Endothelial cell of umbilical vein (primary cell): ENCODE data around the gene CLVS2. TPM values are rescaled to one million over a fixed set of nuclear protein-coding genes. Genes with fewer than 3 reads are reported as not detected.

Experiments used
- BruUV-seq: library from RNA; stranded (reverse); fragments of 400-500 nt; replicated peaks from 2 replicates; lab custom pipeline; 2021; lab: Mats Ljungman, UMichigan
- CTCF ChIA-PET: fragments of 300-600, 350-600 bp; sonication (Branson Sonifier 250); formaldehyde crosslinking; loops from one replicate; lab custom pipeline; 2021; ENCODE audit warnings: antibody characterized with exemption, inconsistent platforms; lab: Charles Lee
- POLR2A ChIA-PET: fragments of 300-600, 350-600 bp; sonication (Branson Sonifier 250); formaldehyde crosslinking; loops from one replicate; lab custom pipeline; 2021; ENCODE audit warnings: antibody characterized with exemption, inconsistent platforms; lab: Charles Lee
- DNase-seq: peaks from one replicate; pipeline ENCODE4 v3.0.0-alpha.2; 2011; ENCODE audit warnings: low read depth, low spot score
- FAIRE-seq: peaks from 2 replicates; lab custom pipeline; 2011; peaks lifted over from hg19 to GRCh38; lab: Jason Lieb, UNC
- H2AFZ ChIP-seq: 2 replicates; pipeline ENCODE4 v1.6.0; 2012; ENCODE audit warnings: low read depth, low read length, control low read depth, inconsistent platforms
- H3K27ac ChIP-seq: 2 replicates; pipeline ENCODE4 v1.5.1; 2011; ENCODE audit warnings: low read depth, mild to moderate bottlenecking, control low read depth, low read length, moderate library complexity; ENCODE audit not compliant: insufficient read depth
- H3K27me3 ChIP-seq, 2 experiments: 2 replicates each; pipeline versions ENCODE4 v1.6.0 to v1.6.1; 2011; ENCODE audit warnings: low read length in 2 of 2, mixed read lengths in 1 of 2; ENCODE audit not compliant: control insufficient read depth in 2 of 2, insufficient read depth in 2 of 2
- H3K36me3 ChIP-seq, 2 experiments: 2 replicates in 1 of 2; 3 replicates in 1 of 2; pipeline ENCODE4 v1.5.1; 2011; ENCODE audit warnings: low read length in 2 of 2, mild to moderate bottlenecking in 1 of 2, moderate library complexity in 1 of 2; ENCODE audit not compliant: control insufficient read depth in 2 of 2, insufficient read depth in 2 of 2; ENCODE audit errors: extremely low read depth in 1 of 2
- H3K4me1 ChIP-seq: 3 replicates; pipeline ENCODE4 v1.5.1; 2011; ENCODE audit warnings: mild to moderate bottlenecking, low read length; ENCODE audit not compliant: control insufficient read depth, insufficient read depth; ENCODE audit errors: extremely low read depth
- H3K4me2 ChIP-seq: 2 replicates; pipeline ENCODE4 v1.6.1; 2011; ENCODE audit warnings: low read length, control low read depth, mixed read lengths; ENCODE audit not compliant: insufficient read depth
- H3K4me3 ChIP-seq, 3 experiments: fragments of 200-600 bp in 1 of 3; sonication (generic), shearing (Covaris generic) in 1 of 3; replicated peaks in 1 of 3; 2 replicates each; pipeline ENCODE4 v1.5.1; 2011 to 2016; ENCODE audit warnings: control low read depth in 3 of 3, low read length in 3 of 3, mild to moderate bottlenecking in 2 of 3, inconsistent platforms in 1 of 3, low read depth in 1 of 3, moderate library complexity in 1 of 3; ENCODE audit not compliant: insufficient read depth in 1 of 3
- H3K79me2 ChIP-seq: 2 replicates; pipeline ENCODE4 v1.6.0; 2012; ENCODE audit warnings: low read length, inconsistent platforms; ENCODE audit not compliant: control insufficient read depth, insufficient read depth
- H3K9ac ChIP-seq: replicated peaks from 2 replicates; pipeline ENCODE3; 2011; ENCODE audit warnings: low read length, control low read depth; ENCODE audit not compliant: insufficient read depth; ENCODE audit errors: extremely low read depth
- H3K9me1 ChIP-seq: replicated peaks from 3 replicates; pipeline ENCODE4 v1.6.0; 2011; ENCODE audit warnings: mild to moderate bottlenecking, low read length; ENCODE audit not compliant: control insufficient read depth, insufficient read depth; ENCODE audit errors: extremely low read depth
- H3K9me3 ChIP-seq: replicated peaks from 2 replicates; pipeline ENCODE4 v1.5.1; 2012; ENCODE audit warnings: low read length, inconsistent platforms; ENCODE audit not compliant: control insufficient read depth, insufficient read depth
- H4K20me1 ChIP-seq: replicated peaks from 2 replicates; pipeline ENCODE3; 2011; ENCODE audit warnings: mild to moderate bottlenecking, low read length; ENCODE audit not compliant: control insufficient read depth, insufficient read depth; ENCODE audit errors: extremely low read depth
- EZH2 ChIP-seq: IDR thresholded peaks from 2 replicates; pipeline ENCODE4 v1.6.1; 2012; ENCODE audit warnings: borderline replicate concordance, low read depth, mild to moderate bottlenecking, moderate library complexity, low read length, inconsistent platforms; ENCODE audit not compliant: severe bottlenecking
- FOS ChIP-seq: IDR thresholded peaks from 2 replicates; pipeline ENCODE4 v1.6.1; 2011; ENCODE audit warnings: mild to moderate bottlenecking, low read length, moderate library complexity, borderline replicate concordance; ENCODE audit not compliant: insufficient read depth
- GATA2 ChIP-seq: IDR thresholded peaks from 2 replicates; pipeline ENCODE4 v1.7.0; 2011; ENCODE audit warnings: low read depth, mild to moderate bottlenecking, moderate library complexity, mixed read lengths, low read length; ENCODE audit not compliant: insufficient read length, insufficient read depth
- JUN ChIP-seq: IDR thresholded peaks from 2 replicates; pipeline ENCODE4 v1.6.1; 2011; ENCODE audit warnings: borderline replicate concordance, low read depth; ENCODE audit not compliant: insufficient read length, insufficient read depth
- MYC ChIP-seq: IDR thresholded peaks from one replicate; pipeline ENCODE4 v1.6.1; 2011; ENCODE audit warnings: mild to moderate bottlenecking, low read depth, low read length
- POLR2A ChIP-seq: IDR thresholded peaks from 2 replicates; pipeline ENCODE4 v1.6.1; 2012; ENCODE audit warnings: low read depth, mild to moderate bottlenecking, control low read depth, low read length
- POLR2AphosphoS5 ChIP-seq: IDR thresholded peaks from 2 replicates; pipeline ENCODE4 v1.6.1; 2012; ENCODE audit warnings: low read depth, mild to moderate bottlenecking, control low read depth, low read length, moderate library complexity; ENCODE audit not compliant: insufficient read depth
- dilution Hi-C: fragments of 300-500 bp; cut with MboI; formaldehyde crosslinking; loops from one replicate; pipeline ENCODE4 v1.15.0; 2019; ENCODE audit warnings: low sequenced_read_pairs; ENCODE audit not compliant: extremely low pct_ligation_motif_present
- intact Hi-C: fragments of 100-400 bp; cut with micrococcal nuclease; formaldehyde crosslinking; loops from one replicate; pipeline ENCODE4 v1.10.0; 2022
- polyA plus RNA-seq, 4 experiments: library from polyadenylated mRNA; depleted of rRNA in 3 of 4; stranded (reverse) in 3 of 4; unstranded in 1 of 4; fragments of >200 nt; gene quantifications; 2 replicates each; pipeline versions ENCODE4 v1.2.1 to v1.2.3, GENCODE V29; 2011 to 2012; ENCODE audit warnings: missing spikeins in 1 of 4
- total RNA-seq: library from RNA; stranded (reverse); gene quantifications from 2 replicates; pipeline ENCODE4 v1.2.3, GENCODE V29; 2021
- TF ChIP-seq, protein P1 (sequence below), 2 donors: IDR thresholded peaks; 1 replicate in 1 of 2; 2 replicates in 1 of 2; pipeline ENCODE4 v1.5.1; 2011; ENCODE audit warnings: low read length in 2 of 2, mild to moderate bottlenecking in 2 of 2, moderate library complexity in 2 of 2, control low read depth in 1 of 2, inconsistent platforms in 1 of 2, low read depth in 1 of 2; ENCODE audit not compliant: insufficient read depth in 1 of 2; ENCODE audit errors: extremely low read depth in 1 of 2
- TF ChIP-seq, protein P2 (sequence below): IDR thresholded peaks from 2 replicates; pipeline ENCODE4 v1.6.1; 2011; ENCODE audit not compliant: insufficient read depth, insufficient read length

CLVS2 gene
- total and polyA plus RNA-seq, 2 donors (not counting 3 experiments of a cell fraction or from before 2014, with no cell fraction given) = not detected

- H3K9ac ChIP-seq = no peak overlapping the region
- ChIA-PET POLR2A (no interaction called here), CTCF (interaction anchor here (1.6 kb wide), 1 partner anchor 14 kb away, joined by 3 read pairs; no protein-coding TSS in a partner anchor)
- BruUV-seq = no TSS peak
- H3K4me1 ChIP-seq = no peaks in the 10 kb centered on the region
- H2AFZ ChIP-seq = no peak overlapping the region
- no peaks in the 10 kb centered on the region for H3K79me2 ChIP-seq
- no peaks in the 10 kb centered on the region for H3K9me3 ChIP-seq
- dilution Hi-C loops = no loop called here
- peaks cover 4 to 26% of the 10 kb centered on the region in 2 experiments for H3K27me3 ChIP-seq
- DNase-seq = no peak
- no peaks in the 10 kb centered on the region for H3K36me3 ChIP-seq
- H3K9me1 ChIP-seq = no peaks in the 10 kb centered on the region
- no peaks in the 10 kb centered on the region for H4K20me1 ChIP-seq
- intact Hi-C loops = no loop called here
- FAIRE-seq = no peak
- no peak overlapping the region for H3K4me3 ChIP-seq
- TF ChIP-seq MYC = no peak
- no peak for TF ChIP-seq JUN
- no peak overlapping the region for H3K27ac ChIP-seq
- H3K4me2 ChIP-seq = no peak overlapping the region
These were observed 4.3 kb downstream of the CLVS2 start for GRCh38 chr6:123000244-123000770.

GRCh38 chr6:123001540-123001939, 5.5 kb downstream of the CLVS2 start:
- H3K27me3 ChIP-seq = peaks cover 2 to 14% of the 10 kb centered on the region in 2 experiments
- no peaks in the 10 kb centered on the region for H4K20me1 ChIP-seq
- no peaks in the 10 kb centered on the region for H3K9me1 ChIP-seq
- no peaks in the 10 kb centered on the region for H3K36me3 ChIP-seq
- no peaks in the 10 kb centered on the region for H3K79me2 ChIP-seq
- H2AFZ ChIP-seq = no peak overlapping the region
- dilution Hi-C loops (no loop called here), intact Hi-C loops (no loop called here)
- ChIA-PET POLR2A (no interaction called here), CTCF (no interaction called here)
- no peak overlapping the region for H3K4me3 ChIP-seq
- H3K4me2 ChIP-seq = no peak overlapping the region
- no peak overlapping the region for H3K9ac ChIP-seq
- no TSS peak for BruUV-seq
- no peak for DNase-seq
- H3K4me1 ChIP-seq = no peaks in the 10 kb centered on the region
- TF ChIP-seq EZH2 (no peak), POLR2A (no peak), FOS (no peak), MYC (no peak), POLR2AphosphoS5 (no peak), GATA2 (no peak), JUN (no peak)
- TF ChIP-seq, protein P1, sequence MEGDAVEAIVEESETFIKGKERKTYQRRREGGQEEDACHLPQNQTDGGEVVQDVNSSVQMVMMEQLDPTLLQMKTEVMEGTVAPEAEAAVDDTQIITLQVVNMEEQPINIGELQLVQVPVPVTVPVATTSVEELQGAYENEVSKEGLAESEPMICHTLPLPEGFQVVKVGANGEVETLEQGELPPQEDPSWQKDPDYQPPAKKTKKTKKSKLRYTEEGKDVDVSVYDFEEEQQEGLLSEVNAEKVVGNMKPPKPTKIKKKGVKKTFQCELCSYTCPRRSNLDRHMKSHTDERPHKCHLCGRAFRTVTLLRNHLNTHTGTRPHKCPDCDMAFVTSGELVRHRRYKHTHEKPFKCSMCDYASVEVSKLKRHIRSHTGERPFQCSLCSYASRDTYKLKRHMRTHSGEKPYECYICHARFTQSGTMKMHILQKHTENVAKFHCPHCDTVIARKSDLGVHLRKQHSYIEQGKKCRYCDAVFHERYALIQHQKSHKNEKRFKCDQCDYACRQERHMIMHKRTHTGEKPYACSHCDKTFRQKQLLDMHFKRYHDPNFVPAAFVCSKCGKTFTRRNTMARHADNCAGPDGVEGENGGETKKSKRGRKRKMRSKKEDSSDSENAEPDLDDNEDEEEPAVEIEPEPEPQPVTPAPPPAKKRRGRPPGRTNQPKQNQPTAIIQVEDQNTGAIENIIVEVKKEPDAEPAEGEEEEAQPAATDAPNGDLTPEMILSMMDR (IDR thresholded peaks at IDR 0.05; ENCODE audit: extremely low read depth in 1 of 2, insufficient read depth in 1 of 2, low read depth in 1 of 2, low read length in 2 of 2) = no peak
- TF ChIP-seq, protein P2, sequence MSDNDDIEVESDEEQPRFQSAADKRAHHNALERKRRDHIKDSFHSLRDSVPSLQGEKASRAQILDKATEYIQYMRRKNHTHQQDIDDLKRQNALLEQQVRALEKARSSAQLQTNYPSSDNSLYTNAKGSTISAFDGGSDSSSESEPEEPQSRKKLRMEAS = no peak
- no peak for FAIRE-seq
- no peak overlapping the region for H3K27ac ChIP-seq
- no peaks in the 10 kb centered on the region for H3K9me3 ChIP-seq
